CD8-positive, alpha-beta memory T cell (primary cell): Measurements from ENCODE around the gene EIPR1. TPM values are rescaled to one million over a fixed set of nuclear protein-coding genes. Genes with fewer than 3 reads are reported as not detected.

ENCODE experiments used
- CTCF ChIA-PET: fragments of 350-600 bp; sonication (Branson Sonifier 250); formaldehyde crosslinking; loops from one replicate; lab custom pipeline; 2021; ENCODE audit warnings: antibody characterized with exemption; lab: Charles Lee
- POLR2A ChIA-PET: fragments of 350-600 bp; sonication (Branson Sonifier 250); formaldehyde crosslinking; loops from one replicate; lab custom pipeline; 2021; ENCODE audit warnings: antibody characterized with exemption; lab: Charles Lee
- DNase-seq, 5 donors: peaks; one replicate each; pipeline versions ENCODE4 v3.0.0 to v3.0.0-alpha.2; 2020 to 2022; ENCODE audit warnings: mixed read lengths in 1 of 5
- H3K27ac ChIP-seq: one replicate; pipeline ENCODE4 v1.7.0; 2013; ENCODE audit warnings: low read depth, mild to moderate bottlenecking, low read length, moderate library complexity
- H3K27me3 ChIP-seq: 2 replicates; pipeline ENCODE4 v1.7.0; 2013; ENCODE audit warnings: low read length, mild to moderate bottlenecking; ENCODE audit not compliant: insufficient read depth, poor library complexity, severe bottlenecking
- H3K36me3 ChIP-seq: 2 replicates; pipeline ENCODE4 v1.7.0; 2013; ENCODE audit warnings: mild to moderate bottlenecking, low read length, moderate library complexity; ENCODE audit not compliant: insufficient read depth
- H3K4me1 ChIP-seq: 2 replicates; pipeline ENCODE4 v1.7.0; 2013; ENCODE audit warnings: mild to moderate bottlenecking, low read length, moderate library complexity; ENCODE audit not compliant: insufficient read depth
- H3K4me3 ChIP-seq: 2 replicates; pipeline ENCODE4 v1.7.0; 2013; ENCODE audit warnings: mild to moderate bottlenecking, low read length
- H3K9me3 ChIP-seq: 2 replicates; pipeline ENCODE4 v1.7.0; 2013; ENCODE audit warnings: mild to moderate bottlenecking, low read length
- H3K27ac Mint-ChIP-seq, 8 donors: one replicate each; pipeline ENCODE4 v1.8.0; 2020 to 2021; ENCODE audit warnings: mixed read lengths in 8 of 8, mild to moderate bottlenecking in 6 of 8, inconsistent platforms in 3 of 8, moderate library complexity in 3 of 8
- H3K27me3 Mint-ChIP-seq, 2 donors: one replicate each; pipeline ENCODE4 v1.8.0; 2020 to 2021; ENCODE audit warnings: mixed read lengths in 2 of 2, mild to moderate bottlenecking in 1 of 2, moderate library complexity in 1 of 2
- H3K36me3 Mint-ChIP-seq, 3 donors: one replicate each; pipeline ENCODE4 v1.8.0; 2020 to 2021; ENCODE audit warnings: mixed read lengths in 3 of 3, inconsistent platforms in 1 of 3, mild to moderate bottlenecking in 1 of 3
- H3K4me1 Mint-ChIP-seq, 3 donors: one replicate each; pipeline ENCODE4 v1.8.0; 2020 to 2021; ENCODE audit warnings: mixed read lengths in 3 of 3, inconsistent platforms in 1 of 3, mild to moderate bottlenecking in 1 of 3
- H3K4me3 Mint-ChIP-seq, 7 donors: one replicate each; pipeline ENCODE4 v1.8.0; 2020 to 2021; ENCODE audit warnings: mixed read lengths in 7 of 7, mild to moderate bottlenecking in 6 of 7, moderate library complexity in 4 of 7, inconsistent platforms in 2 of 7
- H3K9me3 Mint-ChIP-seq, 5 donors: one replicate each; pipeline ENCODE4 v1.8.0; 2020 to 2022; ENCODE audit warnings: mixed read lengths in 5 of 5, mild to moderate bottlenecking in 3 of 5, moderate library complexity in 2 of 5, inconsistent platforms in 1 of 5
- polyA plus RNA-seq: library from polyadenylated mRNA; unstranded; fragments of 300-500 nt; fragmentation: Illumina TruSeq; gene quantifications from one replicate; pipeline ENCODE4 v1.2.3, GENCODE V29; 2021
- total RNA-seq, 2 experiments: library from RNA; stranded (reverse); gene quantifications; one replicate each; pipeline ENCODE4 v1.2.3, GENCODE V29; 2021

The EIPR1 gene
- total and polyA plus RNA-seq, 3 experiments from 2014 or later = 39.2 to 43.9 (median 41.6) TPM

GRCh38 chr2:3224681-3225080 lies 152.9 kb downstream of the EIPR1 start:
- no peaks in the 10 kb centered on the region for H3K27me3 ChIP-seq
- POLR2A ChIA-PET = no interaction called here
- peaks cover 33 to 41% (median 38%) of the 10 kb centered on the region in 3 donors for H3K4me1 Mint-ChIP-seq

GRCh38 chr2:3223080-3223923 lies 154.3 kb downstream of the EIPR1 start:
- peak overlapping the region; percentile 95 to 100 (median 98) for H3K27ac Mint-ChIP-seq
- Histone ChIP-seq H3K36me3 (no peaks in the 10 kb centered on the region), H3K27me3 (no peaks in the 10 kb centered on the region), H3K4me1 (peaks cover 24% of the 10 kb centered on the region), H3K27ac (peak overlapping the region; percentile 79), H3K9me3 (no peaks in the 10 kb centered on the region), H3K4me3 (no peak overlapping the region)
- ChIA-PET CTCF (interaction anchor here (0.7 kb wide), 1 partner anchor 222 kb away, joined by 3 read pairs; no protein-coding TSS in a partner anchor), POLR2A (interaction anchor here (1.6 kb wide), 1 partner anchor 20 kb away, joined by 5 read pairs; no protein-coding TSS in a partner anchor)
- H3K4me1 Mint-ChIP-seq = peaks cover 33 to 41% (median 38%) of the 10 kb centered on the region in 3 donors
- H3K4me3 Mint-ChIP-seq = peak overlapping the region; percentile 4 to 86 (median 67)
- DNase-seq = peak in 4 of 5 donors; percentile 52 to 80 (median 68)
- no peaks in the 10 kb centered on the region for H3K9me3 Mint-ChIP-seq
- H3K27me3 Mint-ChIP-seq = no peaks in the 10 kb centered on the region
- H3K36me3 Mint-ChIP-seq = peaks cover 0 to 3% (median 2%) of the 10 kb centered on the region in 3 donors

More at GRCh38 chr2:3224681-3225080, 152.9 kb downstream of the EIPR1 start:
- Histone ChIP-seq H3K4me3 (no peak overlapping the region), H3K27ac (no peak overlapping the region), H3K9me3 (no peaks in the 10 kb centered on the region), H3K36me3 (no peaks in the 10 kb centered on the region), H3K4me1 (peaks cover 24% of the 10 kb centered on the region)
- Mint-ChIP-seq H3K27ac (peak overlapping the region; percentile 95 to 100 (median 98)), H3K27me3 (no peaks in the 10 kb centered on the region), H3K4me3 (peak overlapping the region in 2 of 7 donors; percentile 49 to 69), H3K36me3 (peaks cover 0 to 9% (median 4%) of the 10 kb centered on the region in 3 donors), H3K9me3 (no peaks in the 10 kb centered on the region)
- CTCF ChIA-PET = no interaction called here
- DNase-seq = no peak

GRCh38 chr2:3222636-3223035 lies 155.0 kb downstream of the EIPR1 start:
- DNase-seq = peak; percentile 31 to 74 (median 33)
- Mint-ChIP-seq H3K4me1 (peaks cover 36 to 45% (median 41%) of the 10 kb centered on the region in 3 donors), H3K27ac (peak overlapping the region; percentile 95 to 100 (median 98)), H3K36me3 (peaks cover 0 to 2% (median 0%) of the 10 kb centered on the region in 3 donors), H3K4me3 (peak overlapping the region; percentile 4 to 86 (median 67)), H3K9me3 (no peaks in the 10 kb centered on the region), H3K27me3 (no peaks in the 10 kb centered on the region)
- ChIA-PET CTCF (interaction anchor here (0.7 kb wide), 1 partner anchor 221 kb away, joined by 3 read pairs; no protein-coding TSS in a partner anchor), POLR2A (interaction anchor here (1.6 kb wide), 1 partner anchor 20 kb away, joined by 5 read pairs; no protein-coding TSS in a partner anchor)
- no peaks in the 10 kb centered on the region for H3K9me3 ChIP-seq
- H3K27ac ChIP-seq = peak overlapping the region; percentile 79
- peaks cover 27% of the 10 kb centered on the region for H3K4me1 ChIP-seq
- no peak overlapping the region for H3K4me3 ChIP-seq
- no peaks in the 10 kb centered on the region for H3K27me3 ChIP-seq
- H3K36me3 ChIP-seq = no peaks in the 10 kb centered on the region

GRCh38 chr2:3219536-3219935 lies 158.1 kb downstream of the EIPR1 start:
- Histone ChIP-seq H3K9me3 (no peaks in the 10 kb centered on the region), H3K36me3 (no peaks in the 10 kb centered on the region), H3K4me1 (peaks cover 29% of the 10 kb centered on the region), H3K27me3 (no peaks in the 10 kb centered on the region), H3K27ac (no peak overlapping the region), H3K4me3 (no peak overlapping the region)
- no peaks in the 10 kb centered on the region for H3K9me3 Mint-ChIP-seq
- no peaks in the 10 kb centered on the region for H3K36me3 Mint-ChIP-seq
- no peak for DNase-seq
- H3K4me3 Mint-ChIP-seq = no peak overlapping the region
- CTCF ChIA-PET = no interaction called here
- H3K27ac Mint-ChIP-seq = peak overlapping the region in 4 of 8 donors; percentile 22 to 82 (median 54)
- H3K27me3 Mint-ChIP-seq = no peaks in the 10 kb centered on the region
- POLR2A ChIA-PET = no interaction called here
- H3K4me1 Mint-ChIP-seq = peaks cover 52 to 57% (median 52%) of the 10 kb centered on the region in 3 donors

- DNase-seq = peak in 1 of 5 donors; percentile 15
- ChIA-PET POLR2A (no interaction called here), CTCF (interaction anchor here (1.4 kb wide), 1 partner anchor 10 kb away, joined by 8 read pairs; no protein-coding TSS in a partner anchor)
- Mint-ChIP-seq H3K27ac (peak overlapping the region in 7 of 8 donors; percentile 24 to 94 (median 80)), H3K4me1 (peaks cover 33 to 44% (median 37%) of the 10 kb centered on the region in 3 donors), H3K27me3 (no peaks in the 10 kb centered on the region), H3K4me3 (peak overlapping the region in 1 of 7 donors; percentile 23), H3K36me3 (peaks cover 3 to 12% (median 5%) of the 10 kb centered on the region in 3 donors), H3K9me3 (no peaks in the 10 kb centered on the region)
- H3K4me1 ChIP-seq = peaks cover 13% of the 10 kb centered on the region
- no peaks in the 10 kb centered on the region for H3K36me3 ChIP-seq
- H3K9me3 ChIP-seq = no peaks in the 10 kb centered on the region
- no peak overlapping the region for H3K27ac ChIP-seq
- no peak overlapping the region for H3K4me3 ChIP-seq
- no peaks in the 10 kb centered on the region for H3K27me3 ChIP-seq
These were observed 160.0 kb downstream of the EIPR1 start for GRCh38 chr2:3217646-3218045.

GRCh38 chr2:3216841-3217495 lies 160.7 kb downstream of the EIPR1 start:
- H3K9me3 ChIP-seq = no peaks in the 10 kb centered on the region
- no peak overlapping the region for H3K4me3 ChIP-seq
- ChIA-PET POLR2A (no interaction called here), CTCF (interaction anchor here (1.4 kb wide), 1 partner anchor 9 kb away, joined by 8 read pairs; no protein-coding TSS in a partner anchor)
- peaks cover 26 to 37% (median 30%) of the 10 kb centered on the region in 3 donors for H3K4me1 Mint-ChIP-seq
- no peak for DNase-seq
- H3K27me3 ChIP-seq = no peaks in the 10 kb centered on the region
- H3K27ac ChIP-seq = no peak overlapping the region
- H3K27me3 Mint-ChIP-seq = no peaks in the 10 kb centered on the region
- H3K4me3 Mint-ChIP-seq = peak overlapping the region in 1 of 7 donors; percentile 30
- H3K4me1 ChIP-seq = peaks cover 6% of the 10 kb centered on the region
- no peaks in the 10 kb centered on the region for H3K36me3 ChIP-seq
- peak overlapping the region in 5 of 8 donors; percentile 20 to 79 (median 76) for H3K27ac Mint-ChIP-seq
- H3K9me3 Mint-ChIP-seq = no peaks in the 10 kb centered on the region
- peaks cover 6 to 19% (median 6%) of the 10 kb centered on the region in 3 donors for H3K36me3 Mint-ChIP-seq

- Histone ChIP-seq H3K4me3 (no peak overlapping the region), H3K36me3 (no peaks in the 10 kb centered on the region), H3K9me3 (no peaks in the 10 kb centered on the region), H3K27me3 (no peaks in the 10 kb centered on the region), H3K4me1 (peaks cover 5% of the 10 kb centered on the region), H3K27ac (no peak overlapping the region)
- Mint-ChIP-seq H3K27me3 (no peaks in the 10 kb centered on the region), H3K27ac (peak overlapping the region in 5 of 8 donors; percentile 5 to 79 (median 50)), H3K4me3 (no peak overlapping the region), H3K9me3 (no peaks in the 10 kb centered on the region), H3K4me1 (peaks cover 22 to 35% (median 28%) of the 10 kb centered on the region in 3 donors), H3K36me3 (peaks cover 15 to 30% (median 16%) of the 10 kb centered on the region in 3 donors)
- no peak for DNase-seq
- ChIA-PET CTCF (no interaction called here), POLR2A (no interaction called here)
These were observed 162.7 kb downstream of the EIPR1 start for GRCh38 chr2:3214806-3215404.
